Astrocyte (in vitro differentiated cells and primary cell): ENCODE data around the gene CHRFAM7A.
"Not testable (repeated sequence)": the region's sequence is repeated elsewhere in the genome, so short reads cannot be mapped to it uniquely, and the experiment has no call there.

Source experiments
- CTCF ChIP-seq: IDR thresholded peaks from 2 replicates; pipeline ENCODE4 v1.5.1; 2011; ENCODE audit warnings: low read depth, mild to moderate bottlenecking, inconsistent platforms, low read length, moderate library complexity; ENCODE audit not compliant: insufficient read depth
- EZH2 ChIP-seq: IDR thresholded peaks from 2 replicates; pipeline ENCODE4 v1.6.1; 2012; ENCODE audit warnings: mild to moderate bottlenecking, low read length, inconsistent platforms; ENCODE audit not compliant: insufficient read depth

GRCh38 chr15:30321063-30321462 lies 72.3 kb downstream of the CHRFAM7A start:
- TF ChIP-seq CTCF, EZH2: not testable (repeated sequence)
